HepG2 (cell line): ENCODE measurements around the gene NOVA2. TPM values are rescaled to one million over a fixed set of nuclear protein-coding genes. Genes with fewer than 3 reads are reported as not detected.

ENCODE experiments used
- ETS1 ChIP-seq: sonication (generic); formaldehyde crosslinking; IDR thresholded peaks from 2 replicates; pipeline ENCODE4 v1.4.0; 2020; ENCODE audit warnings: missing genetic modification reagents
- FIP1L1 ChIP-seq: fragments of 200-400 bp; formaldehyde crosslinking; IDR thresholded peaks from 2 replicates; pipeline ENCODE4 v1.6.1; 2018; ENCODE audit warnings: low read depth, mild to moderate bottlenecking, low read length, moderate library complexity, borderline replicate concordance; ENCODE audit not compliant: insufficient read depth
- HDAC1 ChIP-seq: sonication (generic); formaldehyde crosslinking; IDR thresholded peaks from 2 replicates; pipeline ENCODE4 v1.5.1; 2020; ENCODE audit warnings: mild to moderate bottlenecking, missing genetic modification reagents
- MATR3 ChIP-seq: sonication (generic); formaldehyde crosslinking; IDR thresholded peaks from 2 replicates; pipeline ENCODE4 v1.4.0; 2020; ENCODE audit warnings: missing genetic modification reagents
- POLR2A ChIP-seq, 2 experiments: IDR thresholded peaks; 2 replicates each; pipeline ENCODE4 v1.6.1; 2011; ENCODE audit warnings: low read depth in 2 of 2, low read length in 2 of 2, mild to moderate bottlenecking in 1 of 2, moderate library complexity in 1 of 2; ENCODE audit not compliant: insufficient read depth in 1 of 2
- RAD21 ChIP-seq: fragments of 450-650 bp; formaldehyde crosslinking; IDR thresholded peaks from 2 replicates; pipeline ENCODE4 v1.5.0; 2020; ENCODE audit warnings: mild to moderate bottlenecking
- SAP130 ChIP-seq: IDR thresholded peaks from 2 replicates; pipeline ENCODE4 v1.6.1; 2016; ENCODE audit warnings: low read depth
- SRY ChIP-seq: sonication (generic); formaldehyde crosslinking; IDR thresholded peaks from 2 replicates; pipeline ENCODE4 v1.8.0; 2022; ENCODE audit warnings: mild to moderate bottlenecking, missing genetic modification reagents
- SYNCRIP ChIP-seq: fragments of 200-400 bp; formaldehyde crosslinking; IDR thresholded peaks from 2 replicates; pipeline ENCODE4 v1.6.1; 2018; ENCODE audit warnings: mild to moderate bottlenecking, low read depth, low read length; ENCODE audit not compliant: insufficient read depth
- TCF7L2 ChIP-seq: IDR thresholded peaks from 2 replicates; pipeline ENCODE4 v1.6.1; 2011; ENCODE audit warnings: mild to moderate bottlenecking, low read depth, low read length, moderate library complexity
- TFAP4 ChIP-seq: sonication (generic); IDR thresholded peaks from 2 replicates; pipeline ENCODE4 v1.6.1; 2016; ENCODE audit warnings: low read depth, borderline replicate concordance
- ZBTB40 ChIP-seq, 2 experiments: fragments of 450-650 bp in 1 of 2; sonication (generic) in 1 of 2; formaldehyde crosslinking in 1 of 2; IDR thresholded peaks; 2 replicates each; pipeline versions ENCODE4 v1.6.1 to v1.8.0; 2016 to 2022; ENCODE audit warnings: antibody characterized with exemption in 1 of 2, mild to moderate bottlenecking in 1 of 2, missing genetic modification reagents in 1 of 2
- ZFP91 ChIP-seq: sonication (generic); formaldehyde crosslinking; IDR thresholded peaks from 2 replicates; pipeline ENCODE4 v1.9.0; 2022; ENCODE audit warnings: missing genetic modification reagents, mild to moderate bottlenecking, borderline replicate concordance
- ZNF549 ChIP-seq: sonication (generic); formaldehyde crosslinking; IDR thresholded peaks from 2 replicates; pipeline ENCODE4 v1.5.0; 2020; ENCODE audit warnings: missing genetic modification reagents
- ZNF607 ChIP-seq: sonication (generic); formaldehyde crosslinking; IDR thresholded peaks from 2 replicates; pipeline ENCODE4 v1.5.1; 2020; ENCODE audit warnings: missing genetic modification reagents, mild to moderate bottlenecking, borderline replicate concordance
- ZNF746 ChIP-seq: sonication (generic); formaldehyde crosslinking; IDR thresholded peaks from 2 replicates; pipeline ENCODE4 v1.8.0; 2022; ENCODE audit warnings: mild to moderate bottlenecking, missing genetic modification reagents
- polyA plus RNA-seq, 8 experiments: library from polyadenylated mRNA; depleted of rRNA in 3 of 8; stranded (reverse) in 7 of 8; unstranded in 1 of 8; fragments of >200 nt; fragmentation: Illumina TruSeq in 4 of 8; extraction: Trizol in 4 of 8; gene quantifications; 2 replicates each; pipeline versions ENCODE4 v1.2.1 to v1.2.3, GENCODE V29; 2011 to 2016; ENCODE audit warnings: low read depth in 4 of 8, missing spikeins in 1 of 8, mixed read lengths in 1 of 8; ENCODE audit not compliant: insufficient read depth in 1 of 8
- total RNA-seq, 5 experiments: library from RNA; depleted of rRNA; stranded (reverse); fragments of >200 nt; fragmentation: Illumina TruSeq; extraction: Trizol; gene quantifications; 2 replicates each; pipeline ENCODE4 v1.2.3, GENCODE V29; 2016; ENCODE audit warnings: low read depth in 1 of 5

Gene NOVA2
- total and polyA plus RNA-seq, 2 of the 13 experiments (the other 11 are each of a cell fraction or from before 2014, with no cell fraction given): not detected

GRCh38 chr19:45884682-45885555 lies 88.7 kb downstream of the NOVA2 start (continued):
- TF ChIP-seq TFAP4 (no peak), ETS1 (CRISPR knock-in tag) (0 out of 2 replicates have a peak, but pooled peaks have one; percentile 5), HDAC1 (no peak), ZBTB40 (IDR thresholded peaks at IDR 0.05) (no peak), ZBTB40 (CRISPR knock-in tag; IDR thresholded peaks at IDR 0.05) (0 out of 2 replicates have a peak, but pooled peaks have one; percentile 5), TCF7L2 (no peak), FIP1L1 (0 out of 2 replicates have a peak, but pooled peaks have one; percentile 30), ZNF746 (CRISPR knock-in tag) (no peak), ZNF549 (CRISPR knock-in tag) (no peak), MATR3 (CRISPR knock-in tag) (no peak), ZNF607 (CRISPR knock-in tag) (no peak), SRY (no peak), RAD21 (CRISPR knock-in tag) (0 out of 2 replicates have a peak, but pooled peaks have one; percentile 7), SYNCRIP (no peak), ZFP91 (CRISPR knock-in tag) (peak; percentile 32), SAP130 (CRISPR knock-in tag) (peak; percentile 45), POLR2A (IDR thresholded peaks at IDR 0.05; ENCODE audit: insufficient read depth in 1 of 2, low read depth in 2 of 2, low read length in 2 of 2) (peak in 1 of 2 experiments; percentile 12; a peak in 1 of 4 replicates)
